GM18870 (cell line): ENCODE data around the gene NOS1AP.

Source experiments
- ATAC-seq: cut with Tn5 transposase; IDR thresholded peaks from one replicate; pipeline ENCODE4 v1.9.1; 2021; ENCODE audit warnings: moderate library complexity; ENCODE audit not compliant: unreplicated experiment

NOS1AP gene

DNA sequence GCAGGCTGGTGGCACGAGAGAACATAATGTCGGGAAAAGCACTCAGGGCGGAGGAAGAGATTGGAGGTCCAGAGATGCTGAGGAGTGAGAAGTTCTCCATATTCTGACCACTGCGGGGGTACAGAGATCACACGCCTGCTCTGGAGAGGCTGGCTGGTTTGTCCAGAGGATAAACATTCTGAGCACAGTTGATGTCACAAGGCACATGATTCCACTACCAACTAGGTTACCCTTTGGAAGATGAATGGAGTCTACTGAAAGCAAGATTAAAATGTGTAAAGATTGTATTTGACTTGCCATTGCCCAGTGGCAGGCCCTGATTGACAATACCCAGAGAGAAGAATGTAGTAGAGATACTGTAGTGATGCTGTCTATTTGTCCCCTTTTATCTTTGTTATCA is 307.2 kb downstream of the NOS1AP start, which contains the start of gene SPATA46:
TSS of gene SPATA46 (minus strand) at position 164 of the 400 bp plus-strand sequence. CDS start at position 100, 64 bp downstream.
- no peak for ATAC-seq

DNA sequence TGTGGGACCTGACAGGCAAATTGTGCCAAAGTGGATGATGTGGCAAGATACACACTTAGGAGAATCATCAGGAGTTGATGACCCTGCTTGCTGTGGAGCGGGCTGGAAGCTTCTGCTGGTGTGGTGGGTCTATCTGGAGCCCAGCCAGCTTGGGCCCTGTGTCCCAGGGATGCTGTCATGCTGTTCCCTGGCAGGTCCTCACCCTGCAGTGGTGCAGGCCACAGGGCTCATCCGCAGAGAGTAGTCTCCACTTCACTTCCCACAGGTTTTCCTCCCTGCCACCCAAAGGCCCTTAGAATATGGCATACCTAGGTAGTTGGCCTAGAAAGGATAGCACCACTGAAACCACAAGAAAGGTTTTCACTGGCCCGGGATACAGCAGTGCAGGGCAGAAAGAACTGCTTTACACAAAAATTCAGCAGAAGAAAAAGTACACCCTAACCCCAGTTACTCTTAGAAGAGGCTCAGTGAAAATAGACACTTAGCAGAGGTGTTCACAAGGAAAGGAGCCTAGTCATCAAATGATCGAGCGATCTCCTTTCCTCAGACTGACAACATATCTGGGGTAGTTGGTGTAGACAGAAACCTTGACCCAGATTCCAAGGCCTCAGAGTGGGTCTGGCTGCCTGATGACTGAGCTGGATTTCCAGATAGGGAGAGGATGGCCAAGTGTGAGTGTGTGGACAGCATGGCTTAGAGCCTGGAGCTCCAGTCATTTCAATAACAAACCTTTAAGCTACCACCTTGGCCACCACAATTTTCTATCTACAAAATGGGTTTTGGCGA is 310.8 kb downstream of the NOS1AP start:
- no peak for ATAC-seq

DNA sequence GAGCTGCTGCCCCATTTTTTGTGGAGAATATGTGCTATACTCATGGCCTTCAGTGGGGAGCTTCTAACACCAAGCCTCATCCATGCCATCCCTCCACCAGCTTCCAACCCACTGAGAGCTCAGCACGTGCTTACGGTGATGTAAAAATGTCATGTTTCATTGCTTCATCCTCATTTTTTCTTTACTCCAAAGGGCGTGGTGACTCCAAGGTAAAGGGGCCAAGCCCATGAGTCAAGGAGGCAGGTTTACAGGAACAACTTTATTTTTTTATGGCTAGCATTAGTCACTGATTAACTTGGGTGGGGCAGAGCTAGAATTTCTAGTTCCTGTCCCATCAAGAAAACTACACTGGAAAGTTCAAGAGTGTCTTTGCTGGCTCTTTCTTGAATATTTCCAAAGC is 311.9 kb downstream of the NOS1AP start, which contains the start of gene C1orf226:
TSS of gene C1orf226 (plus strand) at position 346 of the 400 bp plus-strand sequence. CDS start 174 bp downstream, outside the sequence.
- no peak for ATAC-seq

GRCh38 chr1:162381941-162382750 is 312.7 kb downstream of the NOS1AP start:
- no peak for ATAC-seq

DNA sequence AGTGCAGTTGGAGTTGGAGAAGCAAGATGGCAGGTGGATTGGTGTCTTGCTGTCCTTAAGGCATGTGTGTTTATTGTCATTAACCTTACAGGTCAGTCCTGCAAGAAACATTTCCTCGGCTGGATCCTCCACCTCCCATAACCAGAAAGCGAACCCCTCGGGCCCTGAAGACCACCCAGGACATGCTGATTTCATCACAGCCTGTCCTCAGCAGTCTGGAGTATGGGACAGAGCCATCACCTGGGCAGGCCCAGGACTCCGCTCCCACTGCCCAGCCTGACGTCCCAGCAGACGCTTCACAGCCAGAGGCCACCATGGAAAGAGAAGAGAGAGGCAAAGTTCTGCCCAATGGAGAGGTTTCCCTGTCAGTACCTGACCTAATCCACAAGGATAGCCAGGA is 313.6 kb downstream of the NOS1AP start:
- no peak for ATAC-seq

- ATAC-seq, result no peak
These were observed 314.0 kb downstream of the NOS1AP start for GRCh38 chr1:162383516-162383915.

- no peak for ATAC-seq
These were observed 314.6 kb downstream of the NOS1AP start for GRCh38 chr1:162384116-162384515.

DNA sequence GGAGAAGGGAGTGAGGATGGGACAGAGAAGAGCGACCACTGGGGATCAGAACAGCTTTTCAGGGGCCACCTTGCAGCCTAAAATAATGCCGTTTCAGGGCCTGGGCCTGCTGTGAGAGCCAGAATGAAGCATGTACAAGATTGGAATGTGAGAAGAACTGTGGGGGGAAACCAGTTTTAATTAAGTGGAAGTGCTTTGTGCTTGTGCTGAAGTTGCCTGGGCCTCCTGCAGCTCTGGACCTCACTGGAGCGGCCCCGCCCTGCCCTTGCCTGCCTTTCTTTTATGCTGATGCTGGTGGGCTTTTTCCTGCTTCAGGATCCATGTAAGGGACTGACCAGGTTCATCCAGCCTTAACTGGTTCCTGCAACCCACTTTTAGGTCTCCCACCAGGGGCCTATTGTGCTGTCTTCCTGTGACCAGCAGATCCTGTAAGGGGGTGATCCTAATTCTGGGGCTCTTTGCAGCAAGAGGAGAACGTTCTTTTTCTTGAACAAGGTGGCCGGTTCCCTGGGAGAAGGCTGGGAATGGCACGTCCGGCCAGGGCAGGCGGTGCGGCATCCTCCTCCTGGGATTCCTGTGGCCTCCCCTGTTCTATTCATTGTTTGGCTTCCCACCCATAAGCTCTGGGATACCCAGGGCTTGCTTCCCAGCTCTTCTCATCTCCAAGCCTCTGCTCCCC is 315.2 kb downstream of the NOS1AP start:
- ATAC-seq, result no peak

- ATAC-seq, result no peak
These were observed 315.8 kb downstream of the NOS1AP start for GRCh38 chr1:162385280-162385623.

GRCh38 chr1:162385702-162386101 is 316.2 kb downstream of the NOS1AP start:
- ATAC-seq, result no peak

DNA sequence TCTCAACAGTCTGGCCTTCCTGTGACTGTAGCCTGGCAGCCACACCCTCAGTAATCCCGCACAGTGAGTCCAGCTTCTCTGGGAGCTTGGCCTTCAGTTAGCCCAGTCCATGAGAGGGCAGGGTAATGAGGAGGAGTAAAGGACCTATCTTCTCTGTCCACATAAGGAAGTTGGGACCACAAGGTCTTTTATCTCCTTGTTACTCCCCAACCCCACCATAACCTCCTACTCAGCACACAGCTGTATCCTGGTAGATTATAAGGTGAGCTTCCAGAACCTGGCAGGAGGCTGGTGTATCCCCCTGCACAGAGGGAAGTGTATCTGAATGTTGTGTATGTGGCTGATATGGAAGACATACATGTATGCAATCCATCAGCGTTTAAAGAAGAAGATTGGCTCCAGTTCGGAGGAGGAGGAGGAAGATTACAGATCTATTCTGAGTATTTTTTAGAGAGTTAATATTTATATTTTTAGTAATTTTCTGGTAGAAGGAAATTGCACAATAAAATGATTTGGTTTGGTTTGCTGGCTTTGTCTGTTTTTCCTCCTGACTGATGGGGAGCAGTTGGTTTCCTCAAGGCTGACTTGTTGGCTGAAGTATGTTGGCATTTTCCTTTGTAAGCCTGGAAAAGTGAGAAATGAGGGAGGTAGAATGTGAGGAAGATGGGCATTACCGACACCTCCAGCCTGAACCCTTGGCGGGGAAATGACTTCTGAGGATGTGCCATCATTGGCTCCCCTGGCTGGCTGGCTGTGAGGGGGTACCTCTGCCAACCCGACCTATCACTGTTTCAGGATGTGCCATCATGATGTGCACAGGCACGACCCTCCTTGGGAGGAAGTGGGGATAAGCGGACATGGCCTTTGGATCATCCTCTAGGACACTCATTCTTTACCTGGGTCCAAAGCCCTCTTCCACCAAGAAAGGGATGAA is 317.1 kb downstream of the NOS1AP start:
- no peak for ATAC-seq

DNA sequence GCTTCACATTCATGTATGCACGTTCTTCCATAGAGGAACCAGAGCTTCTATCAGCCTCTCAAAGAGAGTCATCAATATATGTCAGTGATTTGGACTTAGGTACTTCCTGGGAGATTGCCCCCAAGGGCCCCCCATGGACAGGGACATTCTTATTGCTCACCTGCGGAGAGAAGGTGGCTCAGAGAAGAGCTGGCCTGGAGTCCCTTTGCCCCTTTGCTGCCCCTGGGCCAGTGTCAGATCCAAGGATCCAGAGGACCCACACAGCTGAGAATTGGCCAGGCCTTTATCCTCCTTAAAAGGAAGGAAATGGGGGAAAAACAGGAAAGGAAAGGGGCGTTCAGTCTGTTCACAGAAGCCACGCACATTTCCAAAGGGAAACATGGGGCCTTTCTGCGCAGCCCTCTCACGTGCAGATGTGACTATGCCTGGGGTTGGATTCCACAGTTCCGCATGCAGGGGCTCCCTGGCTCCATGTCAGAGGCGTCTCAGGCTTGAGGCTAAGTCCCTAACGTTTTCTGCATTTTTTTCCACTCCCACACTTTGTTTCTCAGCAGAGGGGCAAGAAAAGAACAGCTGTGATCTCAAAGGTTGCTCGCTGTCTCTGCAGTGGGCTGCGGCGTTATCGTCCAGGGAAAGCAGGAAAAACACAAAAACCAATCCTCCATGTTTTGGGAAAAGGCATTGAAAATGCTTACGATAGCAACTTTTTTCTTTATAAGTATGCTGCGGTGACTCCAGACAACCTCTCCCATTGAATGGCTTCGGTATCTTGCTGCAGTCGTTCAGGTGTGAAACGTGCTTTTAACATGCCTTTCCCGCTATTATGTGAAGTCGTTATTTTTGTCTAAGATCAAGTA is 318.0 kb downstream of the NOS1AP start:
- ATAC-seq, result no peak

DNA sequence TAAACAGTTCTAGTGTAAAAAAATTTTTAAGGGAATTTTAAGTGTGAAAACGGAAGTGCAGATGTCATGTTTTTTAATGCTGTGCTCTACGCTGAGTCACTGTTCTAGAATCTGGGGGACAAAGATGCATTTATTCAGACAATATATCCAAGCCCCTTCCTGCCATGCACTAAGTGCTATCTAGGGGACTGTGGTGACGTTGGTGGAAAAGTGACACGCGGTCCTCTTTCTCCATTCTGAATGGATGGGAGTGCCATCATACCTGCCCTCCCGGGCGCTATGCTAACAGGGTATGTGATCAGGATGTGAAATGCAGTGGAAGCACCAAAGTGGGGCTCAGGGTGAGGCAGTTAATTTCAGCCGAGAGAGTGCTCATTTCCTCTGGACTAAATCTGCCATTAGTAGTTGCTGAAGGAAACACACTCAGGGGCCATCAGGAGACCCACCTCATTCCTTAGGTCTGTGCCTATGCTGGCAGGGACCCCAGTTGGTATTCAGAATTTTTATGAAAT is 318.6 kb downstream of the NOS1AP start:
- ATAC-seq, result no peak

GRCh38 chr1:162388615-162389014 is 319.1 kb downstream of the NOS1AP start:
- no peak for ATAC-seq

- ATAC-seq, result no peak
These were observed 319.7 kb downstream of the NOS1AP start for GRCh38 chr1:162389021-162389818.

GRCh38 chr1:162389971-162390370 is 320.5 kb downstream of the NOS1AP start:
- ATAC-seq, result no peak

GRCh38 chr1:162390396-162391185 is 321.1 kb downstream of the NOS1AP start:
- ATAC-seq, result no peak
